MM.1S (cell line): ENCODE data around the gene DAB2IP.

Source experiments
- EZH2phosphoT487 ChIP-seq: fragments of 300-600 bp; sonication (generic); IDR thresholded peaks from 2 replicates; pipeline ENCODE4 v1.6.1; 2018; ENCODE audit warnings: antibody characterized with exemption, low read length
- TF ChIP-seq, protein P1 (sequence below): fragments of 300-600 bp; sonication (generic); IDR thresholded peaks from 2 replicates; pipeline ENCODE4 v1.5.1; 2016; ENCODE audit warnings: antibody characterized with exemption, low read length, mixed read lengths

DNA sequence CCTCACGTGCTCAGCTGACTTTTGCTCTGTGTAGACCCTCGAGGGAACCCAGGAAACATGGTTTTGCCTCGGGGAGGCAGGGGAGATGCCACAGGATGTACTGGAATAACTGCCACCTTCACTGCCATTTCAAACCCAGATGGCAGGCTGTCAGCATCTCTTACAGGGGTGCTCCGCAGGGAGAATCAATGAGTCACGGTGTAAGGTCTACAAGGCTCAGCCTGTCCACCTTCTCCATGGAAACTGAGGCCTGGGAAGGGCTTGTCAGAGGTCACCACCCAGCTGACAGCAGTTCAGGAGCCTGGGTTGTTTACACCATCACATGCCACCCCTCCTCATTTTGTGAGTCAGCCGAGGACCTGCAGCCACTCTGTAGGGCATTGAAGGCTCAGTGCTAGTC lies 30.8 kb downstream of the DAB2IP start:
- TF ChIP-seq, protein P1, sequence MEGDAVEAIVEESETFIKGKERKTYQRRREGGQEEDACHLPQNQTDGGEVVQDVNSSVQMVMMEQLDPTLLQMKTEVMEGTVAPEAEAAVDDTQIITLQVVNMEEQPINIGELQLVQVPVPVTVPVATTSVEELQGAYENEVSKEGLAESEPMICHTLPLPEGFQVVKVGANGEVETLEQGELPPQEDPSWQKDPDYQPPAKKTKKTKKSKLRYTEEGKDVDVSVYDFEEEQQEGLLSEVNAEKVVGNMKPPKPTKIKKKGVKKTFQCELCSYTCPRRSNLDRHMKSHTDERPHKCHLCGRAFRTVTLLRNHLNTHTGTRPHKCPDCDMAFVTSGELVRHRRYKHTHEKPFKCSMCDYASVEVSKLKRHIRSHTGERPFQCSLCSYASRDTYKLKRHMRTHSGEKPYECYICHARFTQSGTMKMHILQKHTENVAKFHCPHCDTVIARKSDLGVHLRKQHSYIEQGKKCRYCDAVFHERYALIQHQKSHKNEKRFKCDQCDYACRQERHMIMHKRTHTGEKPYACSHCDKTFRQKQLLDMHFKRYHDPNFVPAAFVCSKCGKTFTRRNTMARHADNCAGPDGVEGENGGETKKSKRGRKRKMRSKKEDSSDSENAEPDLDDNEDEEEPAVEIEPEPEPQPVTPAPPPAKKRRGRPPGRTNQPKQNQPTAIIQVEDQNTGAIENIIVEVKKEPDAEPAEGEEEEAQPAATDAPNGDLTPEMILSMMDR: no peak
- no peak for TF ChIP-seq EZH2phosphoT487
